Coronary artery (tissue), 2 donors: ENCODE measurements around the gene CPA4.

Source experiments
- DNase-seq: peaks from one replicate; pipeline ENCODE4 v3.0.0-alpha.2; 2017; ENCODE audit warnings: low spot score
- H3K27ac ChIP-seq, 2 donors: fragments of 200-600 bp; sonication (generic); one replicate each; pipeline ENCODE4 v1.5.1; 2016 to 2019
- H3K4me3 ChIP-seq: fragments of 200-600 bp; sonication (generic); 2 replicates; pipeline ENCODE4 v1.5.1; 2016; ENCODE audit warnings: mild to moderate bottlenecking, moderate library complexity
- TF ChIP-seq, protein P1 (sequence below): fragments of 200-600 bp; sonication (generic); IDR thresholded peaks from one replicate; pipeline ENCODE4 v1.5.1; 2019; ENCODE audit warnings: antibody characterized with exemption

Gene CPA4

GRCh38 chr7:130296221-130296951 lies 3.4 kb downstream of the CPA4 start:
- H3K27ac ChIP-seq: no peak overlapping the region
- no peak for DNase-seq
- TF ChIP-seq, protein P1, sequence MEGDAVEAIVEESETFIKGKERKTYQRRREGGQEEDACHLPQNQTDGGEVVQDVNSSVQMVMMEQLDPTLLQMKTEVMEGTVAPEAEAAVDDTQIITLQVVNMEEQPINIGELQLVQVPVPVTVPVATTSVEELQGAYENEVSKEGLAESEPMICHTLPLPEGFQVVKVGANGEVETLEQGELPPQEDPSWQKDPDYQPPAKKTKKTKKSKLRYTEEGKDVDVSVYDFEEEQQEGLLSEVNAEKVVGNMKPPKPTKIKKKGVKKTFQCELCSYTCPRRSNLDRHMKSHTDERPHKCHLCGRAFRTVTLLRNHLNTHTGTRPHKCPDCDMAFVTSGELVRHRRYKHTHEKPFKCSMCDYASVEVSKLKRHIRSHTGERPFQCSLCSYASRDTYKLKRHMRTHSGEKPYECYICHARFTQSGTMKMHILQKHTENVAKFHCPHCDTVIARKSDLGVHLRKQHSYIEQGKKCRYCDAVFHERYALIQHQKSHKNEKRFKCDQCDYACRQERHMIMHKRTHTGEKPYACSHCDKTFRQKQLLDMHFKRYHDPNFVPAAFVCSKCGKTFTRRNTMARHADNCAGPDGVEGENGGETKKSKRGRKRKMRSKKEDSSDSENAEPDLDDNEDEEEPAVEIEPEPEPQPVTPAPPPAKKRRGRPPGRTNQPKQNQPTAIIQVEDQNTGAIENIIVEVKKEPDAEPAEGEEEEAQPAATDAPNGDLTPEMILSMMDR: no peak
- H3K4me3 ChIP-seq: no peak overlapping the region

GRCh38 chr7:130297628-130298543 lies 4.9 kb downstream of the CPA4 start:
- Histone ChIP-seq H3K27ac (no peak overlapping the region), H3K4me3 (no peak overlapping the region)
- TF ChIP-seq, protein P1: no peak
- DNase-seq: no peak

GRCh38 chr7:130298544-130299326 lies 5.8 kb downstream of the CPA4 start:
- no peak overlapping the region for H3K27ac ChIP-seq
- no peak overlapping the region for H3K4me3 ChIP-seq
- TF ChIP-seq, protein P1: no peak
- no peak for DNase-seq

- TF ChIP-seq, protein P1: no peak
- no peak overlapping the region for H3K4me3 ChIP-seq
- H3K27ac ChIP-seq: no peak overlapping the region
- no peak for DNase-seq
Observed at GRCh38 chr7:130299866-130300265, 6.9 kb downstream of the CPA4 start.

DNA sequence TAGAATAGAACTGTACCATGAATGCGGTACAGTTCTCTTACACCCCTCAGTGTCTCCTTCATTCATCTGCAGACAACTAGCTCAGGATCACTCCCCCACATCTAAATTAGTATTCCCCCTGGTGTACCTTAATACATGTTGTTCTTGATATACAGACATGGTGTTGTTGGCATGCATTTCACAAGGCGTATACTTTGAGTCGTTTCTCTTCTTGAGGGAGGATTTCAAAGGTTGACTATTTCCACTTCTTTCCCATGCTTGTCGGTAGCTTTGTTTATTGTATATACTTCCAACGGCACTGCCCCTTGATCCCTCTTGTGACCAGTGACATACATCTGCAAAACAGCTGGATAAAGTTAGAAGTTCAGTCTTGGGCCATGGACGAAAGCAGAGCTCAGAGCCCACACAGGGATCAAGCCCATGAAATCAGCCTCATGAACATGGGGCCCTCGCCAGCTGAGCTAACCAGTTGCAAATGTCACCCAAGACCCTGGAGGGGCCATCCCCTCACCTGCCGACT lies 8.6 kb downstream of the CPA4 start:
- TF ChIP-seq, protein P1: no peak
- Histone ChIP-seq H3K27ac (no peak overlapping the region), H3K4me3 (no peak overlapping the region)
- no peak for DNase-seq

DNA sequence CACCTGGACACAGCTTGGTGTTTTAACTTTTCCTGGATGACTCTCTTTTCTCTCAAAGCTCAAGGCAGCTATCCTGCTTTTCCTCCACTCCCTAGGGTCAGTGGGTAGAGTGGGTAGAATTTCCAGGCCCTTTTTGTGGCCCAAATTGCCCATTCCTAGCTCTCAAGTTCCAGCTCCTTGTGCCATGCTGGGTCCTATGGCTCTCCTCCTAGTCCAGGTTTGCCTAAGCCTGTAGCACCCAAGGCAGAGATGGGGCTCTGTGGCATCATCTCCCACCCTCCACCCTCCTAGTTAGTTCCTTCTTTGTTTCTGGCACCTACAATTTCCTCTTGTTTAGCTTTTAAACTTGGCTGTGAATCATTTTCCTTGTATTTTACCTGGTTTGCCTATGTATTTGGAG lies 9.7 kb downstream of the CPA4 start:
- H3K27ac ChIP-seq: no peak overlapping the region
- DNase-seq: no peak
- TF ChIP-seq, protein P1: no peak
- no peak overlapping the region for H3K4me3 ChIP-seq
